VCaP (cell line): ENCODE measurements around the gene GABARAP.

Experiments
- H3K27ac ChIP-seq: fragments of 450-650 bp; 2 replicates; pipeline ENCODE4 v1.5.1; 2017
- CTCF ChIP-seq: fragments of 450-650 bp; conservative IDR thresholded peaks from 2 replicates; pipeline ENCODE4 v1.5.1; 2017; ENCODE audit warnings: mild to moderate bottlenecking, moderate library complexity

The GABARAP gene

GRCh38 chr17:7191069-7191468, 51.2 kb downstream of the GABARAP start:
- no peak overlapping the region for H3K27ac ChIP-seq
- no peak for TF ChIP-seq CTCF

DNA sequence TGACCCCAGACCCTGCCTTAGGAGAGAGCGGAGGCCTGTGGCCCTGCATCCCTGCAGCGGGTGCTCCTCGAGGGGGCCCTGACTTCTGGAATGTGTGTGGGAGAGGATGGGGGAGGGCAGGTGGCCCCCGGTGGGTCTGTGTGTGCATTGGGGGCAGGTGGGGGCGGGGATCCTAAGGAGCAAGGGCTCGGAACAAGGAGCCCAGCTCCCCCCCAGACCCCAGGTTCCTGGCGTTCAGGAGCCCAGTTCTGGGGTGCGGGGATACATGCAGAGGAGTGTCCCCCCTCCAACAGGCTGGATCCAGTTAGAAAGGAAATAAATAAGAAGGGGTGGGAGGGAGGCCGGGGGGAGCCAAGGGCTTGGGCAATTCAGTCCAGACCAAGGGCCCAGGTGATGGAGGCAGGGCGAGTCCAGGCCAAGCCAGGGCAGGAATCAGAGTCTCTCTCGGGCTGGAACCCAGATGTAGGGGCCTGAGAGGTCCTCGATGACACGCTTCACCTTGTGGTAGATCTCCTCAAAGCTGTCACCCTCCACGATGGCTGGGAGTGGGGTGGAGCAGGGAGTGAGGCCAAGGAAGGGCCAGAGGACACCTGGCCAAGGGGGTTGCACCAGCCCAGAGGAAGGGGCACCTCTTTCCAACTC, 51.9 kb downstream of the GABARAP start:
- no peak for TF ChIP-seq CTCF
- H3K27ac ChIP-seq = no peak overlapping the region
